Heart left ventricle (tissue), 16 donors: ENCODE data around the gene DHRS7. TPM values are rescaled to one million over a fixed set of nuclear protein-coding genes. Genes with fewer than 3 reads are reported as not detected.

Experiments used
- ATAC-seq, 4 donors: fragments of 200-7000 bp; cut with Tn5 transposase; one replicate each; pipeline ENCODE4 v1.9.1; 2020 to 2022; ENCODE audit warnings: moderate library complexity in 4 of 4, mild to moderate bottlenecking in 3 of 4, moderate number of reproducible peaks in 1 of 4
- DNase-seq, 5 donors: peaks; one replicate each; pipeline ENCODE4 v3.0.0-alpha.2; 2020
- H3K27ac ChIP-seq, 12 donors: fragments of 200-600 bp; sonication (generic) in 4 of 12; one replicate each; pipeline versions ENCODE4 v1.5.0 to v1.8.0; 2016 to 2022; ENCODE audit warnings: mild to moderate bottlenecking in 2 of 12
- H3K27me3 ChIP-seq, 9 donors: fragments of 200-600 bp; sonication (generic) in 2 of 9; one replicate each; pipeline versions ENCODE4 v1.5.1 to v1.8.0; 2016 to 2022; ENCODE audit warnings: mild to moderate bottlenecking in 3 of 9
- H3K36me3 ChIP-seq, 9 donors: fragments of 200-600 bp; sonication (generic) in 2 of 9; one replicate each; pipeline versions ENCODE4 v1.5.0 to v1.8.0; 2018 to 2022; ENCODE audit warnings: mild to moderate bottlenecking in 2 of 9
- H3K4me1 ChIP-seq, 12 donors: fragments of 200-600 bp; sonication (generic) in 4 of 12; one replicate each; pipeline versions ENCODE4 v1.5.0 to v1.8.0; 2016 to 2022; ENCODE audit warnings: mild to moderate bottlenecking in 3 of 12
- H3K4me3 ChIP-seq, 12 donors: fragments of 200-600 bp; sonication (generic) in 4 of 12; one replicate each; pipeline versions ENCODE4 v1.5.0 to v1.8.0; 2017 to 2022; ENCODE audit warnings: mild to moderate bottlenecking in 9 of 12, moderate library complexity in 4 of 12
- H3K9me3 ChIP-seq, 12 donors: fragments of 200-600 bp; sonication (generic) in 4 of 12; one replicate each; pipeline versions ENCODE4 v1.5.0 to v1.8.0; 2016 to 2022; ENCODE audit warnings: mild to moderate bottlenecking in 1 of 12
- POLR2A ChIP-seq, 2 donors: fragments of 450-650 bp; IDR thresholded peaks; one replicate each; pipeline ENCODE4 v1.6.1; 2017; ENCODE audit warnings: antibody characterized with exemption in 2 of 2, mild to moderate bottlenecking in 2 of 2, moderate library complexity in 2 of 2
- WGBS, 4 donors: extraction: QIAGEN DNeasy Blood & Tissue Kit in 2 of 4; methylation state at CpG; one replicate each; pipeline versions ENCODE4 v1.1.5 to v1.1.7; 2013 to 2018; 5-methylcytosine and 5-hydroxymethylcytosine counted together
- intact Hi-C, 10 donors: fragments of 100-400 bp; cut with DNase I; formaldehyde crosslinking; loops; one replicate each; pipeline versions ENCODE4 v1.11.1 to v1.14.2; 2022
- polyA plus RNA-seq, 2 donors: library from polyadenylated mRNA; stranded (reverse); fragments of 200-250 nt; gene quantifications; one replicate each; pipeline ENCODE4 v1.2.3, GENCODE V29; 2013
- total RNA-seq, 9 donors: library from RNA; depleted of rRNA in 2 of 9; stranded (reverse); fragments of >200 nt in 2 of 9; fragmentation: NEBNext Ultra II Directional in 3 of 9; extraction: Animal tissue kit (Norgen Biotek cat#: 25700) in 3 of 9; gene quantifications; one replicate each; pipeline versions ENCODE4 v1.1.0 to v1.2.4, GENCODE V29; 2016 to 2023
- TF ChIP-seq, protein P1 (sequence below), 12 donors: fragments of 200-600 bp; sonication (generic) in 4 of 12; IDR thresholded peaks; one replicate each; pipeline versions ENCODE4 v1.5.0 to v1.8.0; 2018 to 2022; ENCODE audit warnings: antibody characterized with exemption in 12 of 12, mild to moderate bottlenecking in 5 of 12
- donor health status: ischemic (EF 13 %, LVEDD 7.1; RV severe dilation, severe dysfunction).
- donor health status: healthy with polysubstance abuse.
- donor health status: DM: no; HTN: yes; CAD: no.
- donor health status: DM: no; HTN: no; CAD: no.
- donor health status: ischemic (EF 25% LVEDD 6.9; RV normal size, moderate dysfunction).
- donor health status: ischemic (EF 25% LVEDD 5.7; RV mildly dilated, moderate dysfunction).
- donor health status: healthy.
- donor health status: DM: yes; HTN: yes; CAD: no.
- donor health status: ischemic (EF 35%, LVEDD 5.7; RV mildly dilated, moderate dysfunction).
- donor health status: nonischemic (EF 11% LVEDD 7.7; RV severe dilation, severe dysfunction).
- donor health status: DM: yes; HTN: yes; CAD: no.
- donor health status: PGD.
- donor health status: ischemic (EF 29% LVEDD 5.4; RV normal size, mild dysfunction).
- donor health status: nonischemic (EF 23%, LVEDD 6.1; RV moderate dilation, normal function).

Gene DHRS7
- total and polyA plus RNA-seq, 11 donors: 27.9 to 89.3 (median 40.5) TPM

GRCh38 chr14:60204104-60204842 lies 39.1 kb upstream of the DHRS7 start:
- peak in 2 of 4 donors; percentile 28 to 47 for ATAC-seq
- TF ChIP-seq POLR2A (IDR thresholded peaks at IDR 0.05): no peak
- TF ChIP-seq, protein P1, sequence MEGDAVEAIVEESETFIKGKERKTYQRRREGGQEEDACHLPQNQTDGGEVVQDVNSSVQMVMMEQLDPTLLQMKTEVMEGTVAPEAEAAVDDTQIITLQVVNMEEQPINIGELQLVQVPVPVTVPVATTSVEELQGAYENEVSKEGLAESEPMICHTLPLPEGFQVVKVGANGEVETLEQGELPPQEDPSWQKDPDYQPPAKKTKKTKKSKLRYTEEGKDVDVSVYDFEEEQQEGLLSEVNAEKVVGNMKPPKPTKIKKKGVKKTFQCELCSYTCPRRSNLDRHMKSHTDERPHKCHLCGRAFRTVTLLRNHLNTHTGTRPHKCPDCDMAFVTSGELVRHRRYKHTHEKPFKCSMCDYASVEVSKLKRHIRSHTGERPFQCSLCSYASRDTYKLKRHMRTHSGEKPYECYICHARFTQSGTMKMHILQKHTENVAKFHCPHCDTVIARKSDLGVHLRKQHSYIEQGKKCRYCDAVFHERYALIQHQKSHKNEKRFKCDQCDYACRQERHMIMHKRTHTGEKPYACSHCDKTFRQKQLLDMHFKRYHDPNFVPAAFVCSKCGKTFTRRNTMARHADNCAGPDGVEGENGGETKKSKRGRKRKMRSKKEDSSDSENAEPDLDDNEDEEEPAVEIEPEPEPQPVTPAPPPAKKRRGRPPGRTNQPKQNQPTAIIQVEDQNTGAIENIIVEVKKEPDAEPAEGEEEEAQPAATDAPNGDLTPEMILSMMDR (IDR thresholded peaks at IDR 0.05): no peak
- Histone ChIP-seq H3K4me3 (no peak overlapping the region), H3K36me3 (no peaks in the 10 kb centered on the region), H3K9me3 (peaks cover 0 to 14% (median 6%) of the 10 kb centered on the region in 12 donors), H3K27me3 (no peaks in the 10 kb centered on the region), H3K4me1 (peaks cover 0 to 15% (median 8%) of the 10 kb centered on the region in 12 donors), H3K27ac (peak overlapping the region in 6 of 12 donors; percentile 4 to 57 (median 28))
- WGBS, 4 donors: 50 to 62% (median 53%) methylated on average over 8 of the region's 8 CpGs
- intact Hi-C loops: loop anchor here in 1 of 10 donors (10.0 kb wide), 1 partner anchor 111 kb away; no protein-coding TSS in a partner anchor
- no peak for DNase-seq

- Histone ChIP-seq H3K4me1 (peaks cover 0 to 5% (median under 1%) of the 10 kb centered on the region in 12 donors), H3K27ac (no peak overlapping the region), H3K27me3 (no peaks in the 10 kb centered on the region), H3K9me3 (peaks cover 0 to 23% (median 8%) of the 10 kb centered on the region in 12 donors), H3K36me3 (no peaks in the 10 kb centered on the region), H3K4me3 (no peak overlapping the region)
- TF ChIP-seq, protein P1 (IDR thresholded peaks at IDR 0.05): no peak
- no peak for TF ChIP-seq POLR2A (IDR thresholded peaks at IDR 0.05)
- no peak for ATAC-seq
- no peak for DNase-seq
- intact Hi-C loops: loop anchor here in 6 of 10 donors (5.0 to 10.0 kb wide), 5 partner anchors 125 to 365 kb away; no protein-coding TSS in a partner anchor
These were observed 34.1 kb upstream of the DHRS7 start for GRCh38 chr14:60199321-60199720.

GRCh38 chr14:60197629-60198303 lies 32.6 kb upstream of the DHRS7 start:
- H3K4me1 ChIP-seq: no peaks in the 10 kb centered on the region
- TF ChIP-seq, protein P1 (IDR thresholded peaks at IDR 0.05): no peak
- TF ChIP-seq POLR2A (IDR thresholded peaks at IDR 0.05): no peak
- H3K27ac ChIP-seq: no peak overlapping the region
- H3K36me3 ChIP-seq: no peaks in the 10 kb centered on the region
- DNase-seq: no peak
- WGBS, 4 donors: 60 to 88% (median 71%) methylated on average over 1 of the region's 1 CpG
- ATAC-seq: no peak
- no peaks in the 10 kb centered on the region for H3K27me3 ChIP-seq
- H3K9me3 ChIP-seq: peaks cover 0 to 23% (median 8%) of the 10 kb centered on the region in 12 donors
- intact Hi-C loops: loop anchor here in 6 of 10 donors (5.0 to 10.0 kb wide), 5 partner anchors 127 to 367 kb away; no protein-coding TSS in a partner anchor
- no peak overlapping the region for H3K4me3 ChIP-seq

DNA sequence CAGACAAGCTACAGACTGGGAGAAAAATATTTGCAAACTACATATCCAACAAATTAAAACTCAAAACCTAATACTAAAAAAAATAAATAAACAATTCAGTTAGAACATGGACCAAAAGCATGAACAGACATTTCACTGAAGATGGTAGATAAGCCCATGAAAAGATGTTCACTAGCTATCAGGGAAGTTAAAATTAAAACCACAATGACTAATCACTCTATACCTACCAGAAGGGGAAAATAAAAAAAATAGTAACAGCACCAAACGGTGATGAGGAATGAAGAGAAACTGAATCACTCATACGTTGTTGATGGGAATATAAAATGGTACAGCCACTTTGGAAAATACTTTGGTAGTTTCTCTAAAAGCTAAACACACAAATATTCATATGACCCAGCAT lies 31.1 kb upstream of the DHRS7 start:
- 46 to 58% (median 52%) methylated on average over 2 of the region's 2 CpGs for WGBS, 4 donors
- no peak for DNase-seq
- no peaks in the 10 kb centered on the region for H3K4me1 ChIP-seq
- ATAC-seq: no peak
- intact Hi-C loops: loop anchor here in 6 of 10 donors (5.0 to 10.0 kb wide), 5 partner anchors 129 to 369 kb away; no protein-coding TSS in a partner anchor
- no peaks in the 10 kb centered on the region for H3K27me3 ChIP-seq
- H3K27ac ChIP-seq: no peak overlapping the region
- H3K4me3 ChIP-seq: no peak overlapping the region
- H3K9me3 ChIP-seq: peaks cover 0 to 20% (median 8%) of the 10 kb centered on the region in 12 donors
- TF ChIP-seq, protein P1 (IDR thresholded peaks at IDR 0.05): no peak
- no peak for TF ChIP-seq POLR2A (IDR thresholded peaks at IDR 0.05)
- H3K36me3 ChIP-seq: no peaks in the 10 kb centered on the region
